Activated gamma-delta T cell treated with anti-CD3 and anti-CD28 coated beads, Interleukin-2, amount 50 U/mL, for 16 hours (primary cell): ENCODE results near the gene POU2F3.

ENCODE experiments used
- DNase-seq: peaks from one replicate; pipeline ENCODE4 v3.0.0-alpha.2; 2020; ENCODE audit warnings: low read depth

Gene POU2F3

DNA sequence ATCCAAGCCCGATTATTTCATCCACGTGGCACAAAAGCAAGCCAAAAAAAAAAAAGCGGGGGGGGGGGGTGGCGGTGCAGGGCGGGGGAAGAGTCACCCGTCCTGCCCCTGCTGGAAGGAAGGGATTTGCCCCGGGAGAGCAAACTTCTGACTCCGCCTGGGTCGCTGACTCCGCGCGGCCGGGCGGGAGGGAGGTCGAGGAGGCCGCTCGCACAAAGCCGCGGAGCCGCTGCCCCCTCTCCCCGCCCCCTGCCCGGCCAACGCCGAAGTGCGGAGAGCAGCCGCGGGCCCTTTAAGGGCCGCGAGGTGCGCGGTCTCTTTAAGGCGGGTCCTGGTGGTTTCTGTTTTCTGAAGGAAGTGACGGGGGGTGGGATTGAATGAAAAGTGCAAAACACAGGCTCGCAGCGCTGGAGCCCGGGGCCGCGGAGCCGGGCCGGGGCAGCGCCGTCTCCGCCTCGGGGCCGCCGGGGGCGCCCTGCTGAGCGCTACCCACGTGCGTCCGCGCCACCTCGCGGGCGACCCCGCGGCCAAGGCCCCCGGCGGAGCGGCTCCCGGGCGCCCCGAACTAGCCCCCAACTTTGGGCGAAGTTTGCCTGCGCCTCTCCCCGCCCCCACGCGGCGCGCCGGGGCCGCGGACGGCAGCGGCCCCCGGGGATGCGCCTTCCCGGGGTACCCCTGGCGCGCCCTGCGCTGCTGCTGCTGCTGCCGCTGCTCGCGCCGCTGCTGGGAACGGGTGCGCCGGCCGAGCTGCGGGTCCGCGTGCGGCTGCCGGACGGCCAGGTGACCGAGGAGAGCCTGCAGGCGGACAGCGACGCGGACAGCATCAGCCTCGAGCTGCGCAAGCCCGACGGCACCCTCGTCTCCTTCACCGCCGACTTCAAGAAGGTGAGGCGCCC is 29.1 kb upstream of the POU2F3 start, which contains the start of gene OAF:
TSS of gene OAF (plus strand) at position 407 of the 896 bp plus-strand sequence. CDS start at position 655, 248 bp downstream.
- DNase-seq = peak; percentile 27

GRCh38 chr11:120211522-120212258 is 28.2 kb upstream of the POU2F3 start:
- DNase-seq = no peak

GRCh38 chr11:120212259-120212878 is 27.6 kb upstream of the POU2F3 start:
- no peak for DNase-seq

GRCh38 chr11:120212926-120213325 is 27.0 kb upstream of the POU2F3 start:
- no peak for DNase-seq

DNA sequence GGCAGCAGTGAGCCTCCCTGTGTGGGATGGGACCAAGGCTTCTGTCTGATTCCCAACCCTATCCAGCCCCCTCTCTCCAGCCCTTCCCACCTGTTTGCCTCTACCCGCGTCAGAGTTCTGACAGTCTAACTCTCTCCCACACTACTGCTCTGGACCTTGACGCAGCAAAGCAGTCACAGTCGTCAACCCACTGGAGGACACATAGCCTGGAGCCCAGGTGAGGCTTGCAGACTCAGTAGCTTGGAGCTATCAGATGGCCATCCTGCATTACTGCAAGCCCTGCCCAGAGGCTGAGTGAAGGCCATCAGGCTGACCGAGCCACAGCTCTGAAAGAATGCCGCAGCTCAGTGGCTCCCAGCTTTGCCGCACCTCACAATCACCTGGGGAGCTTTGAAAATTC is 25.4 kb upstream of the POU2F3 start:
- DNase-seq = no peak

DNA sequence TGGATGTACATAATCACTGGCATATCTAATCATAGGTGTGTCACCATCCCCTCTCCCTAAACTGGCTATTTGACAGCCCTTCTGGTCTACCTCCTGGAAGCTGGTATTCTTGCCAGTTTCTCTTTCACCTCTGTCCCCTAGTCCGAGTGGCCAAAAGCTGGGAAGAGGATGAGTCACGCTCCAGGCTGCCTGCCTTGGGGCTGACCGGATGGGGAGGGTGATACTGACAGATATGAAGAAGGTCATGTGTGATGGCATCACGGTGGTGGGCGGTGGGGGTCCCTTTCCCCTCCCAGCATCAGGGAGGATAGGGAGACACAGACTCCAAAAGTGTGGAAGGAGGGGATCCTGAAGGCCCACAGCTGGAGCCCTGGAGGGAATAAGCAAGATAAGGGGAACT is 24.3 kb upstream of the POU2F3 start:
- DNase-seq = no peak

DNA sequence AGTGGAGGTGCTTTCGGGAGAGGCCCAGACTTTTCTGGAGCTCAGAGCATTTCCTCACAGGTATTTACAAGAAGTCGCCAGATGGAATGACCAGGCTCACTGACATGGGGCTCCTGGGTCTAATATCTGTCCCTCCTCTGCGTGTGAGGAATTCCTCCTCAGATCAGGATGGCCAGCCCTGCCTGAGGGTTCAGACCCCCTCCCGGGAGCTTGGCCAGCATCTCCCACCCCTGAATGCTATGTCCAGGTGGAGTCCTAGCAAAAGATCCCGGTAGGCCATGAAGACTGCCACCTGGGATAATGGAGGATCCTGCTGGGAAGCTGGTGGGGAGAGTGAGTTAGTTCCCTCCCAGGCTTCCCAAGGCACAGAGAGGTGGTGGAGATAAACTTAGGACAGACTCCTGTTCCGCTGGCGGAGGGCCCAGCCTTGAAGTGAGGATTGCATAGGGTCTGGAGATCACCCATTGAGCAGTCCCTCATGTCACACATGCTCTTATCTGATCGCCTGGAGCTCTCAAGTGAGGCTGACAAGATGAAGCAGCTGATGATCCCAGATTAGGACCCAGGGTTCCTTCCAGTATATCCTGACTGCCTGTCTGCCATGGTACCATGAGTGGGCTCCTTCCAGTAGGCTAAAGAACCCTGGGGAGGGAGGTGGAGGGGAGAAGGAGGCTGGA is 23.4 kb upstream of the POU2F3 start:
- DNase-seq = no peak

DNA sequence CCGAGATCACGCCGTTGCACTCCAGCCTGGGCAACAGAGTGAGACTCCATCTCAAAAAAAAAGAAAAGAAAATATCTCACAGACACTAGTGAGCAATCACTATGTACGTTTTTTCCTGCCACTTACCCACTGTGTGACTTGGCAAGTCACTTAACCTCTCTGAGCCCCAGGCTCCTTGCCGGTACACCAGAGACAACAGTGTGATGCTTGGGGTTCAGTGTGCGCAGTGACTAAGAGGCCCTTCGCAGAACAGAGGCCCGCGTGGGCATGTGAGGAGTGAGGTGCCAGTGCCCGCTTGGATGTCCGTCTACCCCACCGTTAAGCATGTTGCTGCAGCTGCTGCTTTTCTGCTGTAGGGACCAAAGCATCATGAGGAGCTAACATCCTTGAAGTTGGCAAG is 22.4 kb upstream of the POU2F3 start:
- no peak for DNase-seq

DNA sequence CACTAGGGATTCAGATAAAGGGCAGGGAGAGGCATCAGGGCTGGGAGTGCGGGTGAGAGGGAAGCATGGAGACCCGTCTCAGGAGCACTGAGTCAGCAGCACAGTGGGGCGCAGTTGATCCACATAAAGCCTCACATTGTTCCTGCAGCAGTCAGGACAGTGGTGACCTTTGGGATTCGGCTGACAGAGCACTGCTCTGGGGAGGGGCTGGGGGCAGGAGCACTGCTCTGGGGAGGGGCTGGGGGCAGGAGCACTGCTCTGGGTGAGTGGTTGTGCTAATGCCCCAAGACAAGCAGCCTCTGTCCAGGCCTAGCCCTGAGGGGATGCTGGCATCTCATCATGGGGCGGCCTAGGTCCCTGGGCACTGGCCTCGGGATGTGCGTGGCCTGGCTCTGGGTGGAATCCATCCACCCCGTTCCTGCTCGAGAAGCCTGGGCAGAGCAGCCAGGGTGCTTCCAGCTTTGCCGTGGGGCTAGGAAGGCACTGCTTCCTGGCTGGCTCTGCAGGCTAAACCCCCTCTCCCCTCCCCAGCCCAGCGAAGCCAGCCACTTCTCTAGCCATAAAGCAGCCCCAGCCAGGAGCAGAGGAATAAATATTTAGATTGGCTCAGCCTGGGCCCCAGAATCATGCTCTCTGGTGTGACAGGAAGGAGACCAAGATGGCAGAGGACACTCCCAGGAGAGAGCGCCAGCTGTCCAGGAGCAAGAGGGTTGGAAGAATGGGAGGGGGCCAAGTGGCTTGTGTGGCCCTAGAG is 21.8 kb upstream of the POU2F3 start:
- no peak for DNase-seq

GRCh38 chr11:120218695-120219033 is 21.3 kb upstream of the POU2F3 start:
- DNase-seq = no peak

GRCh38 chr11:120219232-120219937 is 20.6 kb upstream of the POU2F3 start:
- no peak for DNase-seq

DNA sequence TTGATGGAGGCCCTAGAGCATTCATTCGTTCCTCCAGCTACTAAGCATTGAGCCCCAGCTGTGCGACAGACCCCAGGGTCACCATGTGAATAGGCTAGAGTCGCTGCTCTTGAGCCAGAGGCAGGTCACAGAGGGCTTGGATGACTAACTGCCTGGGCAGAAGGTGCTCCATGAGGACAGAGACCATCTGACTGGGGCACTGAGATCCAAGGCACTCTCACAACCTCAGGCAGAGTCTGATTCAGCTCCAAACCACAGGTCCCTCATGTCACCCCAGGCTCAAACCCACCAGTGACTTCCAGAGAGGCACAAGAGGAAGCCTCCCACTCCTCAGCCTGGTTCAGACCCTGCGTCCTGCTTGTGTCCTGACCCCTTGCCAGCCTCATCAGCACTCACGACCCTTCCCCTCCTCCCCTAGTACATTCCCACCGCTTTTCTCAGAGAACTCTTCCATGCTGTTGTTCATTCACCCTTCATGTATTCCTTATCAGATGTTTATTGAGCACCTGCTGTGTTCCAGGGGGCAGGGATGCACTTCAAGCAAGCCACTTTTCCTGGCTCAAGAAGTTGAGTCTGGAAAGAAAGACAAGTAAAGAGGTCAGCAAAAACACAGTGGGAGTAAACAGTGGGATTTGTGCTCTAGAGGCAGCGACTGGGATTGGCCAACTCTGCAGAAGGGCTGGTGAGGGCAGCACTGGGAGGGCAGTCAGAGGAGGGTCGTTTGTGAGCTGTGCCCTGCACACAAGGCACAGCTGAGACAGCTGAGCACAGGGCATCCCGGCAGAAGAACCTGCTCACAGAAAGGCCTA is 19.8 kb upstream of the POU2F3 start:
- no peak for DNase-seq

- DNase-seq = no peak
Observed at GRCh38 chr11:120220747-120221037, 19.2 kb upstream of the POU2F3 start.

- no peak for DNase-seq
Observed at GRCh38 chr11:120221115-120221752, 18.7 kb upstream of the POU2F3 start.

- DNase-seq = no peak
Observed at GRCh38 chr11:120222916-120223315, 17.0 kb upstream of the POU2F3 start.

DNA sequence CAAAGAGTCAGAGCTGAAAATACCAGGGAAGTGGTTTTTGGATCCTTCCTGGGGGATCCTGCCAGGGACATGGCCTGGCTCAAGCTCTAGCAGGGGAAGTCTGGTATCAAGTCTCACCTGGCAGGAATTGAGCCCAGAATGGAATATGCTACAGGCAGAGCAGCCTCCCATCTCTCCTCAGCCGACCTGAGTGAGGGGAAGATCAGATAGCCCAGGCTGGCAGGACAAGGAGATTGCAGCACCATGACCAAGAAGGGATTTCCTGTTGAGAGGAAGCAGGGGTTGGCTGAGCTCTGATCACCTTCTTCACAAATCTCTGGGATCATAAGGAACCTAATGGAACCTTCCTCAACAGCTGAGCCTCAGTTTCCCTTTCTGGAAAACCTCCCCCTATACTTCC is 16.1 kb upstream of the POU2F3 start:
- no peak for DNase-seq

DNA sequence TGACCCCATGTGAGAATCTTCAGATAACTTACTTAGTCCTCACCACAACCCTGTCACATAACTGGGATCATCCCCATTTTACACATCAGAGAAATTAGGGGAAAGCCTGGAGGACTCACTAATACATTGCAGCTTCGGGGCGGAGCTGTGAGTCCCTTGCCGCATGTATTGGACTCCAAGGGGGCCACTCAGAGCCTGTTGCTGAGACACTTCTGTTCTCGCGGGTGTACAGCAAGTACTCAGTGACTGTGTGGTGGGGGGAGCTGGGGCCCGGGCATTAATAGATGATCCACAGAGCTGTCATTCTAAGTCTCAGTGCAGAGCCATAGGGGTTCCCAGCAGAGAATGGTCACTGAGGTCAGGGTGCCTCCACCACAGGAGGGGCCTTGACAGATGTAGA is 15.6 kb upstream of the POU2F3 start:
- DNase-seq = no peak

DNA sequence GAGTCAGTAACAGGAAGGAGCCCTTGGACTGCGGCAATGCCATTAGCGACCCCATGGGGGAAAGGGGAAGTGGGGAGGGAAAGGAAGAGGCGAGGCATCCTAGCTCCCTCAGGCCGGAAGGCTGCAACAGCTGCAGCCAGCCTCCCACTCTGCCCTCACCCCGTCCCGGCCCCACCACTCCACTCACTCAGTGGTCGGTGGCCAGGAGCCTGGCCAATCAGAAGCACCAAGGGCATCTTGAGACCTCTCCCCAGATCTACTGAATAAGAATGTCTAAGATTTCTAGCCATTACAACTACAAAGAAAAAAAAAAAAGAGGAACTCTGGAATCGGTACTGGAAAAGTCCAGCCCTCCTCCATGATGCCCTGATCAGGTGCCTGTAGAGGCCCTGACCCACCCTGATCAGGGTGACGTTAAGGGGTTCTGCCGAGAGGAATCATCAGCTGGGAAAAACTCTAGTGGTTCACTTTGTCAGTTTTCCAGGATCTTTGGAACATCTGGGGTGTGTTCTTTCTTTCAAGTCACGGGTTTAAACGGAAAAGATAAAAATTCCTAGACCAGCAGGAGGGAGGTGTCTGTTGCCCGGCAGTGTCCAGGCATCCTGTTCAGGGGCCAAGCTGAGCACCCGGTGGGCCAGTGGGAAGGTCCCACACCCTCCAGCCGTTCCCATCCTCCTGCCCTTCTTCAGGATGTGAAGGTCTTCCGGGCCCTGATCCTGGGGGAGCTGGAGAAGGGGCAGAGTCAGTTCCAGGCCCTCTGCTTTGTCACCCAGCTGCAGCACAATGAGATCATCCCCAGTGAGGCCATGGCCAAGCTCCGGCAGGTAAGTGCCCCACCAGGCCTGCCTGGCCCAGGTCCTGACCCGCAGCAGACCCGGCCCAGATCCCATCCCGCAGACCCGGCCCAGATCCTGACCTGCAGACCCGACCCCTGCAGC is 14.7 kb upstream of the POU2F3 start:
- DNase-seq = no peak

- DNase-seq = no peak
Observed at GRCh38 chr11:120226242-120226641, 13.7 kb upstream of the POU2F3 start.
